Rectal smooth muscle tissue (tissue), 1 donor: ENCODE results near the gene GRK3.
"Not testable (repeated sequence)": the region's sequence is repeated elsewhere in the genome, so short reads cannot be mapped to it uniquely, and the experiment has no call there.

Experiments
- H3K27ac ChIP-seq: one replicate; pipeline ENCODE4 v1.7.0; 2013; ENCODE audit warnings: low read depth, low read length, inconsistent platforms
- H3K27me3 ChIP-seq: one replicate; pipeline ENCODE4 v1.7.0; 2013; ENCODE audit warnings: low read length; ENCODE audit not compliant: control insufficient read depth, insufficient read depth
- H3K36me3 ChIP-seq: one replicate; pipeline ENCODE4 v1.7.0; 2013; ENCODE audit warnings: low read length; ENCODE audit not compliant: control insufficient read depth, insufficient read depth
- H3K4me1 ChIP-seq: one replicate; pipeline ENCODE4 v1.7.0; 2013; ENCODE audit warnings: low read length; ENCODE audit not compliant: control insufficient read depth, insufficient read depth
- H3K4me3 ChIP-seq: one replicate; pipeline ENCODE4 v1.7.0; 2013; ENCODE audit warnings: low read length
- H3K9ac ChIP-seq: one replicate; pipeline ENCODE4 v1.7.0; 2013; ENCODE audit warnings: low read length

The GRK3 gene

DNA sequence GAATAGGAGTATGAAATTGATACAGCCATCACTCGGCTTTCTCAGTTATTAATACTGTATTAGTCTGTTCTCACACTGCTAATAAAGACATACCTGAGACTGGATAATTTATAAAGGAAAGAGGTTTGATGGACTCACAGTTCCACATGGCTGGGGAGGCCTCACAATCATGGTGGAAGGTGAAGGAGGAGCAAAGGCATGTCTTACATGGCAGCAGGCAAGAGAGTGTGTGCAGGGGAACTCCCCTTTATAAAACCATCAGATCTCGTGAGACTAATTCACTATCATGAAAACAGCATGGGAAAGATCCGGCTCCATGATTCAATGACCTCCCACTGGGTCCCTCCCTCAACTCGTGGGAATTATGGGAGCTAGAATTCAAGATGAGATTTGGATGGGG, 25.2 kb downstream of the GRK3 start:
- not testable (repeated sequence) for H3K4me1 ChIP-seq, H3K36me3 ChIP-seq, H3K9ac ChIP-seq, H3K27ac ChIP-seq, H3K4me3 ChIP-seq, H3K27me3 ChIP-seq

DNA sequence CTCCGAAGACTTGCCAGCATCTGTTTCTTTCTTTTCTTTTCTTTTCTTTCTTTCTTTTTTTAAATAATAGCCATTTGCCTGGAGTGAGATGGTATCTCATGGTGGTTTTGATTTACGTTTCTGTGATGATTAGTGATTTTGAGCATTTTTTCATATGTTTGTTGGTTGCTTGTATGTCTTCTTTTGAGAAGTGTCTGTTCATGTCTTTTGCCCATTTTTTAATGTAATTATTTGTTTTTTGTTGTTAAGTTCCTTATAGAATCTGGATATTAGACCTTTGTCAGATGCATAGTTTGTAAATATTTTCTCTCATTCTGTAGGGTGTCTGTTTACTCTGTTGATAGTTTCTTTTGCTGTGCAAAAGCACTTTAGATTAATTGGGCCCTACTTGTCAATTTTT, 28.8 kb downstream of the GRK3 start:
- H3K36me3 ChIP-seq, H3K27ac ChIP-seq, H3K9ac ChIP-seq, H3K4me3 ChIP-seq, H3K27me3 ChIP-seq, H3K4me1 ChIP-seq: not testable (repeated sequence)

DNA sequence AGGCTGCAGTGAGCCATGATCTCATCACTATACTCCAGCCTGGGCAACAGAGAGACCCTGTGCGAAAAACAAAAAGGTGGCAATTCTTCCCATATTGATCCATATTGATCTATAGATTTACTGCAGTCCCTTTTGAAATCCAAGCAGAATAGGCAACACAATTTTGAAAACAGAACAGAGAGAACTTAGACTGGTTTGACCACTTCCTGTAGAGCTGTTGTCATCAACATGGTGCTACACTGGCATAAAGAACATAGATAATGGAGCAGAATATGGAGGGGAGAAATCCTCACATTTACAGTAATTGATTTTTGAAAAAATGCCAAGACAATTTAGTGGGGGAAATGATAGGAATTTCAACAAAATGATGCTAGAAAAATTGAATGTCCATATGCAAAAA, 34.1 kb downstream of the GRK3 start:
- Histone ChIP-seq H3K27ac (no peak overlapping the region), H3K27me3 (no peaks in the 10 kb centered on the region), H3K4me1 (peaks cover 3% of the 10 kb centered on the region), H3K4me3 (no peak overlapping the region), H3K36me3 (no peaks in the 10 kb centered on the region), H3K9ac (no peak overlapping the region)

DNA sequence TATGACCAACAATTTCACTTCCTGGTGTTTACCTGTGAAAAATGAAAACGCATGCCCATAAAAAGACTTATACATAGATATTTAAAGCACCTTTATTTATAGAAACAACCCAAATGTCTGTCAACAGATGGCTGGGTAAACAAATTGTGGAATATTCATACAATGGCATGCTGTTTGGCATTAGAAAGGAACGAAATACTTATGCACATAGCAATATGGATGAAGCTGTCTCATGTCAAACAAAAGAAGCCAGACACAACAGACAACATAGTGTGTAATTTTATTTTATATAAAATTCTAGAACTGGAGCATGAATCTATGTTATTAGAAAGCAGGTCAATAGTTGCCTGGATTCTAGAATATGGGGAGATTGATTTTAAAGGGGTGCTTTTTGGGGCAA, 38.0 kb downstream of the GRK3 start:
- no peak overlapping the region for H3K9ac ChIP-seq
- no peaks in the 10 kb centered on the region for H3K36me3 ChIP-seq
- H3K27ac ChIP-seq: no peak overlapping the region
- no peak overlapping the region for H3K4me3 ChIP-seq
- peaks cover 3% of the 10 kb centered on the region for H3K4me1 ChIP-seq
- H3K27me3 ChIP-seq: no peaks in the 10 kb centered on the region

DNA sequence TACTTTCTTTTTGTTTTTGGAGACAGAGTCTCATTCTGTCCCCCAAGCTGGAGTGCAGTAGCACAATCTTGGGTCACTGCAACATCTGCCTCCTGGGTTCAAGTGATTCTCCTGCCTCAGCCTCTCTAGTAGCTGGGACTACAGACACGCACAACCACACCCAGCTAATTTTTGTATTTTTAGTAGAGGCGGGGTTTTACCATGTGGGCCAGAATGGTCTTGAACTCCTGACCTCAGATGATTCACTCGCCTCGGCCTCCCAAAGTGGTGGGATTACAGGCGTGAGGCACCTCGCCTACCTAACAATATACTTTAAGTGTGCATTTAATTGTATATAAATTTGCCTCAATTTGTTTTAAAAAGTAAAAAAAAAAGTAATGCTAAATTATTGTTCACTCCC, 38.4 kb downstream of the GRK3 start:
- H3K4me3 ChIP-seq: no peak overlapping the region

DNA sequence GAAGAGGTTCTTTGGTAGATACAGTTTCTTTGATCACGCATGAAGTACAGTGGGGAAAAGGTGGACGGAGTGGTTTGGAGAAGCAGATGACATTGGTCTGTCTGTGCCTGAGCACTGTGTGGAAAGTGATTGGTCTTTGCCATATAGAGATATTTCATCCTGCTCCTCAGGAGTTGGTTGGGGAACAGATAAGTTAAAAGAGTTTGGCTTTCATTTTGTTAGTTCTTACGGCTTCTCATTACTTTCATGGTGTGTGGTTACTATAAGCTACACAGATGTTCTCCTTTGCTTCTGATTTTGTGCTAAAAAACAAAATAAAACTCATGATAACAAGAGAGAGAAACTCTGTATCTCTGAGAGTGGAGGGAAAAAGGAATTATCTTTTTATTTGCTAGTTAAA, 40.7 kb downstream of the GRK3 start:
- not testable (repeated sequence) for H3K27me3 ChIP-seq, H3K9ac ChIP-seq, H3K36me3 ChIP-seq, H3K4me1 ChIP-seq, H3K4me3 ChIP-seq, H3K27ac ChIP-seq

More for the DNA sequence above, 38.4 kb downstream of the GRK3 start:
- no peak overlapping the region for H3K27ac ChIP-seq
- H3K9ac ChIP-seq: no peak overlapping the region
- no peaks in the 10 kb centered on the region for H3K27me3 ChIP-seq
- no peaks in the 10 kb centered on the region for H3K36me3 ChIP-seq
- H3K4me1 ChIP-seq: peaks cover 3% of the 10 kb centered on the region

DNA sequence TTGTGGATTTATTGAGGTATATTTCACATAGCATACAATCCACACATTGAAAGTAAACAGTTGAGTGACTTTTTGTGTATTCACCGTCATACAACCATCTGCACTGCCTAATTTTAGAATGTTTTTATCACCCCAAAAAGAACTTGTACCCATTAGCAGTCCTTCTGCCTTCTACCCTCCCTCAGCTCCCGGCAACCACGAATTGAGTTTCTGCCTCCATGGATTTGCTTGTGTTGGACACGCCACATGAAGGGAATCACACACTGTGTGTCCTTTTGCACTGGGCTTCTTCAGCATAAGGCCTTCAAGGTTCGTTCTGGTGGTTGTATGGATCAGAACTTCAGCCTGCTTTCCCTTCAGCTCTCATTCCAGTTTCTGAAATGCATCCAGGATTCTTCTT, 41.1 kb downstream of the GRK3 start:
- not testable (repeated sequence) for H3K36me3 ChIP-seq, H3K4me3 ChIP-seq, H3K9ac ChIP-seq, H3K4me1 ChIP-seq, H3K27ac ChIP-seq, H3K27me3 ChIP-seq

DNA sequence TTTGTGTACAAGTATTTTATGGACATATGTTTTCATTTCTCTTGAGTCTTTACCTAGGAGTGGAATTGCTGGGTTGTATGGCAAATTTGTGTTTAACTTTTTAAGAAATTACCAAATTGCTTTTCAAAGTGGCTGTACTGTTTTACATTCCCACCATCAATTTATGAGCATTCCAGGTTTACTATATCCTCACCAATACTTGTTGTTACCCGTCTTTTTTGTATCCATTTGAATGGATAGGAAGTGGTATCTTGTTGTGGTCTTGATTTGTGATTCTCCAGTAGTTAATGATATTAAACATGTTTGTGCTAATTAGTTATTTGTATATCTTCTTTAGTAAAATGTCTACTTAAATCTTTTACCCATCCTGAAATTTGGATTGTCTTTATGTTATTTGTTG, 46.8 kb downstream of the GRK3 start:
- H3K9ac ChIP-seq, H3K36me3 ChIP-seq, H3K27me3 ChIP-seq, H3K4me1 ChIP-seq, H3K4me3 ChIP-seq, H3K27ac ChIP-seq: not testable (repeated sequence)

DNA sequence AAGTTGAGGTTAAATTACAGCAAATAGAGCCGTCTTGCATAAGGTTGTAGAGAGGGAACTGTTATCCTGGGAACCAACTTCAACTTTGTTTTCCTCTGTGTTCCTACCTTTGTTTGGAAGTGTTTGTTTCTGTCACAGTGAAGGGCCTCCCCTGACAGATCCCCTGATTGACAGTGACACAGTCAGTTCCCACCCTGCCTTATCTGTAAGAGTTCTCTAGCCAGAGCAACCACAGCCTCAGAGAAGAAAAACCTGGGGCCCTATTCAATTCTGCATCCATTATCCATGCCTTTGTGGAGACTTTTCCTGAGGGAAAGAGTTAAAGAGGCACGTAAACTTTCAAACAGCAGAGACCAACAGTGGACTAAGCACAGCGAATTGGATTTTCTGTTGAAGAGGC, 48.7 kb downstream of the GRK3 start:
- not testable (repeated sequence) for H3K4me3 ChIP-seq, H3K27ac ChIP-seq, H3K36me3 ChIP-seq, H3K9ac ChIP-seq, H3K27me3 ChIP-seq, H3K4me1 ChIP-seq

DNA sequence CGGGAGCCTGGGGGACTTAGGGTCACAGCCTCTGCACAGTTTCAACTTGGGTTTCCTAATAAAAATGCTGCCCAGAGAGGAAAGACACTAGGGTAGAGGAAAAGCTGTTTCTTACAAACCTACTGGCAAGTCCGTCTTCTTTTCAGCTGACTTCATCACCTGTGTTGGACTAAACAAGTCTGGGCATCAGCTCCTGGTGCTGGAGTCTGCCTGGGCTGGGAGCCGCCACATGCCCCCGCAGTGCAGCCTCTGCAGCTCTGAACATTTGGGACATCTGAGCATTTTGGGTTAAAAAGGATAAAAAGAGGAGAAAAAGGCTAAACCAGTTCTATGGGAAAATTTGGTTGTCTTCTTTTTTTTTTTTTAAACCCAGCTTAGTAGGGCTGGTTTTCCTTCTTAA, 49.1 kb downstream of the GRK3 start:
- not testable (repeated sequence) for H3K27ac ChIP-seq, H3K4me1 ChIP-seq, H3K27me3 ChIP-seq, H3K9ac ChIP-seq, H3K4me3 ChIP-seq, H3K36me3 ChIP-seq

DNA sequence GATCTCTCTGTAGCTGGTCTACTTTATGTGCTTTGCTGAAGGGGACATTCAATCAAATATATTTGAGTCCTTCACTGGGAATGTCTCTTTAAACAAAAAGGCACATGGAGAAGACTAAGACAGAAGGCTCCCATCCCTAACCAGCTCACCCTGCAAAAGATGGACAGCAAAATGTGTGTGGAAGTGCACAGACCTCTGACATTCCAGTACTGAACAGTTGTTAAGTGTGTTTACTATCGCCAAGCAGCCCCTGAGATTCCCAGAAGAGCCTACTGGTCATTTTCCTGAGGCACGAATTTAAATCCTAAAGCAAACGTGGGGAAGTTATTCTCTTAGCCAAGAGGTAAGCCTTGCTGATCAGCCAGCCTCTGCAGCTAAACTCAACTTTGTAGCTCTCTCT, 50.3 kb downstream of the GRK3 start:
- H3K4me1 ChIP-seq, H3K36me3 ChIP-seq, H3K9ac ChIP-seq, H3K27me3 ChIP-seq, H3K4me3 ChIP-seq, H3K27ac ChIP-seq: not testable (repeated sequence)

DNA sequence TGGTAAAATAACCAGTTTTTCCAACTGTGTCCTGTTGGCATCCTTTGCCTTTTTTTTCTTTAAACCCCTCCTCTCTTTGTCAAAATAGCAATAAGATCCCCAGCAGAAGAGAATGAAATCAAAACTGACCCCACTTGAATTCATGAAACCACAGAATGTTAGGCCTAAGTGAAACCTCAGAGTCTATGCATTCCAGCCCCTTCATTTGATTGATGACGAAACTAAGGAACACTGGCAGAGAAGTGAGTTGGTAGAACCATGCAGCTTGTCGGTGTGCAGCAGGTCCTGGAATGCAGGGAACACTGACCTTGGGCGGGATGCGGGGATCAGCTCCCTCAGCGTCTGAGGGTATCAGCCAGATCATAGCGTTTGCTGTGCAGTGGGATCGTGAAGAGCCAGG, 57.5 kb downstream of the GRK3 start:
- Histone ChIP-seq H3K27me3 (no peaks in the 10 kb centered on the region), H3K36me3 (no peaks in the 10 kb centered on the region), H3K27ac (no peak overlapping the region), H3K4me3 (no peak overlapping the region), H3K4me1 (no peaks in the 10 kb centered on the region), H3K9ac (no peak overlapping the region)

DNA sequence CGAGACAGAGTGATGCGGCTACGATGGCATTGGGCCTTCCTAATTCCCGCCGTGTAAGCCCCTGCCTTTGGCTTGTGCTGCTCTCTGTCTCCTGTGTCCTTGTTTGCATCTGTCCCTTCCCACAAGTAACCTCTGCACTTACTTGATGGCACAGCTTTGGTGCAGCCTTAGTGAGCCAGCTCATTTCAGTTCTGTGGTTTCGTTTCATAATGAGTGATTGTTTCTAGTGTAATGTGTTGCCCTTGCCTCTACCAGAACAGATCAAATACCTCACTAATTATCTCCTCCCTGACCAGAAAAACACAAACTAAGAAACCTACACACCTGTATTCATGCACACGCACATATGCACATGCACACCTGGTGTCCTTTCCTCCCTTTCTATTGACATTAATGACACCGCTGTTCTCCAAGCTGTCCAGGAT, 58.8 kb downstream of the GRK3 start:
- Histone ChIP-seq H3K4me1 (peaks cover 4% of the 10 kb centered on the region), H3K9ac (no peak overlapping the region), H3K4me3 (no peak overlapping the region), H3K27me3 (no peaks in the 10 kb centered on the region), H3K36me3 (no peaks in the 10 kb centered on the region), H3K27ac (no peak overlapping the region)

DNA sequence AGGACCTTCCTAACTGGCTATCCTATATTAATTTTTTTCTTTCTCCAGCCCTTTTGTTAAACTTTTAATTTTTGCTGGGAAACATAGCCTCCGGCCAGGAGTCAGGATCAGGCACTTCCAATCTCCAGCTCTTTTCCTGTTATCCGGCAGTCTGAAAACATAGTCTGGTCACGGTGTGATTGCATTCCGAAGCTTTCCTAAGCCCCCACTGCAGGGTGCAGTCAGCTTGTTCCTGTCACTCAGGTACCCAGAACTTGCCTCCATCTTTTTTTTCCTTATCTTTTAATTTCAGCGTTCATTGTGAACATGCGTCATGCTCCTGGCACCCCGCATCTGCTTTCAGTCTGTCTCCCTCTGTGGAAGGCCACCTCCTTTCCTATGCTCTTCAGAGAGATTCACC, 59.4 kb downstream of the GRK3 start:
- H3K4me1 ChIP-seq: peaks cover 4% of the 10 kb centered on the region
- H3K9ac ChIP-seq: no peak overlapping the region
- no peaks in the 10 kb centered on the region for H3K27me3 ChIP-seq
- no peaks in the 10 kb centered on the region for H3K36me3 ChIP-seq
- H3K27ac ChIP-seq: no peak overlapping the region
- no peak overlapping the region for H3K4me3 ChIP-seq
